Small intestine (tissue), 7 donors: ENCODE results near the gene NRCAM. TPM values are rescaled to one million over a fixed set of nuclear protein-coding genes. Genes with fewer than 3 reads are reported as not detected.
"Not testable (repeated sequence)": the region's sequence is repeated elsewhere in the genome, so short reads cannot be mapped to it uniquely, and the experiment has no call there.

Experiments used
- DNase-seq, 2 donors: peaks; one replicate each; pipeline versions ENCODE4 v3.0.0 to v3.0.0-alpha.2; 2013
- FAIRE-seq: peaks from 2 replicates; lab custom pipeline; 2012; peaks lifted over from hg19 to GRCh38; lab: Jason Lieb, UNC
- H3K27ac ChIP-seq, 3 donors: one replicate each; pipeline ENCODE4 v1.5.1; 2013; ENCODE audit warnings: low read length in 2 of 3, mild to moderate bottlenecking in 2 of 3, control low read depth in 1 of 3, inconsistent platforms in 1 of 3, low read depth in 1 of 3, moderate library complexity in 1 of 3
- H3K27me3 ChIP-seq, 3 donors: one replicate each; pipeline ENCODE4 v1.6.1; 2013; ENCODE audit warnings: low read length in 3 of 3, inconsistent platforms in 1 of 3; ENCODE audit not compliant: control insufficient read depth in 3 of 3, insufficient read depth in 3 of 3
- H3K36me3 ChIP-seq, 3 donors: one replicate each; pipeline ENCODE4 v1.6.1; 2013; ENCODE audit warnings: low read length in 3 of 3, inconsistent platforms in 1 of 3, low read depth in 1 of 3, mild to moderate bottlenecking in 1 of 3, moderate library complexity in 1 of 3; ENCODE audit not compliant: control insufficient read depth in 3 of 3, insufficient read depth in 2 of 3
- H3K4me1 ChIP-seq, 3 donors: one replicate each; pipeline ENCODE4 v1.6.1; 2013; ENCODE audit warnings: low read length in 2 of 3, inconsistent platforms in 1 of 3, low read depth in 1 of 3, mild to moderate bottlenecking in 1 of 3, moderate library complexity in 1 of 3; ENCODE audit not compliant: control insufficient read depth in 3 of 3, insufficient read depth in 2 of 3
- H3K4me3 ChIP-seq, 3 donors: one replicate each; pipeline ENCODE4 v1.5.1; 2013; ENCODE audit warnings: low read length in 3 of 3, control low read depth in 1 of 3, inconsistent platforms in 1 of 3, low read depth in 1 of 3, mild to moderate bottlenecking in 1 of 3, moderate library complexity in 1 of 3
- H3K9me3 ChIP-seq, 2 donors: one replicate each; pipeline ENCODE4 v1.6.1; 2013; ENCODE audit warnings: low read depth in 1 of 2, low read length in 1 of 2; ENCODE audit not compliant: control insufficient read depth in 2 of 2, insufficient read depth in 1 of 2
- WGBS, 3 donors: extraction: QIAGEN DNeasy Blood & Tissue Kit; methylation state at CpG; one replicate each; pipeline ENCODE4 v1.1.7; 2013; 5-methylcytosine and 5-hydroxymethylcytosine counted together
- polyA plus RNA-seq, 4 donors: library from polyadenylated mRNA; stranded (reverse) in 3 of 4; unstranded in 1 of 4; fragments of 200-250 nt in 3 of 4; fragments of 120-200 nt in 1 of 4; gene quantifications; one replicate each; pipeline versions ENCODE4 v1.2.1 to v1.2.3, GENCODE V29; 2013
- donor health status: healthy with polysubstance abuse.
- donor health status: control.
- donor health status: control.
- donor health status: Bipolar disorder and iron deficiency.
- donor health status: healthy.

The NRCAM gene
- polyA plus RNA-seq, 4 donors: 0.27 to 6.8 (median 1.4) TPM

DNA sequence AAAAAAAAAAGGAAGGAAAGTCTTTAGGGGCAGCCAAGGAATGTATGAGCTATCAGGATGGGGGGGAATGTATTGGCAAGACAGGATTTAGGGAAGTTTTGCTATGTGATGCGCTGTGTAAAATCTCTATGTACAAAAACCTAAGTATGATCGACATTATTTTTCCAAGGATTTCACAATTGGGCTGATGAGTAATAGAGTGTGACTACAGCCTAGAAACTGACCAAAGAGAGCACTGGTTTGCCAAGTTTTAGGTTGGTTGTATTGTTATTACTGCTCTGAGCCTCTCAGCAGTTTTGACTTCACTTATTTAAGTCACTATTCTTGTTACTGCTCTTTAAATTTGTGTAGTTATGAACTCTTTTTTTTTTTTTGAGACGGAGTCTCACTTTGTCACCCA lies 107.3 kb downstream of the NRCAM start:
- H3K4me3 ChIP-seq: no peak overlapping the region
- DNase-seq (no peak), FAIRE-seq (no peak)
- no peaks in the 10 kb centered on the region for H3K9me3 ChIP-seq
- H3K27ac ChIP-seq: no peak overlapping the region
- H3K27me3 ChIP-seq: no peaks in the 10 kb centered on the region
- WGBS, 3 donors: 86 to 97% (median 91%) methylated on average over 3 of the region's 3 CpGs
- no peaks in the 10 kb centered on the region for H3K4me1 ChIP-seq
- H3K36me3 ChIP-seq: no peaks in the 10 kb centered on the region

DNA sequence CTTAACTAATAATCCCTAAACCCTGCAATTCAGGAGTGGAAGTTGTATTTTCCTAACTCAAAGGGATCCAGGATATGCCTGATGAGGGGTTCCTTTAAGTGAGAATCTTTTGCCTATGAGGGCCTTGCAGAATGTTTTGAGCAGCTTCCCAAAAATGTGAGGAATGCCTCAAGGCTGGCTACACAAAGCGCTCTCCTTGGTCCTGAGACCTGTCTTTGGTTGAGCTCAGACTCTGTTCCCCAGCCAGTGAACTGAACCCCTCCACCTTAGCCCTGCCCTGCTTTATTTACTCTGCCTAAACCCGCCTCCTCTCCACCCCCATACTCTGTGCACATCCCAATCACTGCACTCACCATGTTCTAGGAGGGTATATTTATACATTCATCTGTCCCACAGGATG lies 108.6 kb downstream of the NRCAM start:
- Histone ChIP-seq H3K4me3 (no peak overlapping the region), H3K27ac (no peak overlapping the region), H3K4me1 (no peaks in the 10 kb centered on the region), H3K36me3 (no peaks in the 10 kb centered on the region), H3K27me3 (no peaks in the 10 kb centered on the region), H3K9me3 (no peaks in the 10 kb centered on the region)
- FAIRE-seq: no peak
- 28 to 50% (median 48%) methylated on average over 2 of the region's 2 CpGs for WGBS, 3 donors
- peak in 1 of 2 donors; percentile 41 for DNase-seq

GRCh38 chr7:108345710-108346336 lies 110.4 kb downstream of the NRCAM start:
- Histone ChIP-seq H3K4me3 (no peak overlapping the region), H3K36me3 (no peaks in the 10 kb centered on the region), H3K27me3 (no peaks in the 10 kb centered on the region), H3K4me1 (peaks cover 0 to 16% (median 0%) of the 10 kb centered on the region in 3 donors), H3K9me3 (no peaks in the 10 kb centered on the region), H3K27ac (no peak overlapping the region)
- WGBS, 3 donors: 78 to 87% (median 83%) methylated on average over 9 of the region's 9 CpGs
- DNase-seq: no peak
- FAIRE-seq: no peak

- 36 to 70% (median 49%) methylated on average over 9 of the region's 9 CpGs for WGBS, 3 donors
- DNase-seq (peak; percentile 3 to 88), FAIRE-seq (no peak)
Observed at GRCh38 chr7:108340856-108341411, 115.3 kb downstream of the NRCAM start.

DNA sequence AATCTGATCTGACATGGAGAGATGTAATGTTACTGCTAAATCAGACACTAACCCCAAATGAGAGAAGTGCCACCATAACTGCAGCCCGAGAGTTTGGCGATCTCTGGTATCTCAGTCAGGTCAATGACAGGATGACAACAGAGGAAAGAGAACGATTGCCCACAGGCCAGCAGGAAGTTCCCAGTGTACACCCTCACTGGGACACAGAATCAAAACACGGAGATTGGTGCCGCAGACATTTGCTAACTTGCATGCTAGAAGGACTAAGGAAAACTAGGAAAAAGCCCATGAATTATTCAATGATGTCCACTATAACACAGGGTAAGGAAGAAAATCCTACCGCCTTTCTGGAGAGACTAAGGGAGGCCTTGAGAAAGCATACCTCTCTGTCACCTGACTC lies 115.8 kb downstream of the NRCAM start:
- peak overlapping the region in 1 of 3 donors; percentile 78 for H3K27ac ChIP-seq

More at GRCh38 chr7:108340856-108341411, 115.3 kb downstream of the NRCAM start:
- H3K9me3 ChIP-seq: no peaks in the 10 kb centered on the region
- peaks cover 0 to 30% (median 0%) of the 10 kb centered on the region in 3 donors for H3K4me1 ChIP-seq
- H3K27me3 ChIP-seq: no peaks in the 10 kb centered on the region
- H3K27ac ChIP-seq: peak overlapping the region in 1 of 3 donors; percentile 78
- H3K4me3 ChIP-seq: no peak overlapping the region
- H3K36me3 ChIP-seq: no peaks in the 10 kb centered on the region

DNA sequence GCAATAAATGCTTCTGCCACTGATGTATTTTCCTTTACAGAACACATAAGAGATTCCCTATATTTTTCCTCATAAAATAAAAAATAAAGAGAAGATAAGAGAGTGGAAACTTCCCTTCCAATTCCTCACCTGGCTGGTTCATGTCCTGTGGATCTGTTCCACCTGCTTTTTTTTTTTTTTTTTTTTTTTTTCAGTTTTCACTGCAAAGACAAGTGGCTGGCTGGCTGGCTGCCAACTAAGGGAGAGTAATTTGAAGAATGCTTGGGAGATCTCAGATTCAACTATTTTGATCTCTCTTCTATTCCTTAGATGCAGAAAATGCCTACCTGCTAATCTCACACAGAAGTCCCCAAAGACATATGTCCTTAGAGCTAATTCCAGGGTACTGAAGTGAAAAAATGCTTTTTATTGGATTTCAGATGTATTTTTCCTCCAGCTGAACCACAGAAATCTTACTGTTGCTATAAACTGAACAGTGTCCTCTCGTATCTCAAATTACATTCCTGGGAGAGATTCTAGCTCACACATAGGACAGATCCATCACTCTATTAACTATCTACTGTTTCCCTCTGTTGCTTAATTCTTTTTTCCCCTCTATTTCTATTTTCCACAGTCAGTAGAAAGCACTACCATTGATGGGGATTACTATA lies 120.8 kb downstream of the NRCAM start:
- H3K9me3 ChIP-seq: no peaks in the 10 kb centered on the region
- FAIRE-seq (no peak), DNase-seq (peak in 1 of 2 donors; percentile 45)
- H3K4me3 ChIP-seq: no peak overlapping the region
- 38 to 53% (median 42%) methylated on average over 1 of the region's 1 CpG for WGBS, 3 donors
- H3K27me3 ChIP-seq: no peaks in the 10 kb centered on the region
- no peak overlapping the region for H3K27ac ChIP-seq
- H3K4me1 ChIP-seq: peaks cover 0 to 12% (median 0%) of the 10 kb centered on the region in 3 donors
- H3K36me3 ChIP-seq: no peaks in the 10 kb centered on the region

More for the DNA sequence above, 115.8 kb downstream of the NRCAM start:
- not testable (repeated sequence) for FAIRE-seq, DNase-seq, H3K36me3 ChIP-seq, H3K27me3 ChIP-seq, H3K4me3 ChIP-seq, H3K9me3 ChIP-seq
- peaks cover 0 to 30% (median 0%) of the 10 kb centered on the region in 3 donors for H3K4me1 ChIP-seq
- 25 to 59% (median 36%) methylated on average over 6 of the region's 6 CpGs for WGBS, 3 donors

GRCh38 chr7:108332937-108333336 lies 123.3 kb downstream of the NRCAM start:
- H3K27ac ChIP-seq: no peak overlapping the region
- no peaks in the 10 kb centered on the region for H3K9me3 ChIP-seq
- whole genome bisulfite sequencing, 3 donors: 67 to 84% (median 72%) methylated on average over 3 of the region's 3 CpGs
- peaks cover 0 to 7% (median 0%) of the 10 kb centered on the region in 3 donors for H3K4me1 ChIP-seq
- no peak overlapping the region for H3K4me3 ChIP-seq
- no peaks in the 10 kb centered on the region for H3K36me3 ChIP-seq
- no peaks in the 10 kb centered on the region for H3K27me3 ChIP-seq
- DNase-seq (peak in 1 of 2 donors; percentile 28), FAIRE-seq (no peak)

DNA sequence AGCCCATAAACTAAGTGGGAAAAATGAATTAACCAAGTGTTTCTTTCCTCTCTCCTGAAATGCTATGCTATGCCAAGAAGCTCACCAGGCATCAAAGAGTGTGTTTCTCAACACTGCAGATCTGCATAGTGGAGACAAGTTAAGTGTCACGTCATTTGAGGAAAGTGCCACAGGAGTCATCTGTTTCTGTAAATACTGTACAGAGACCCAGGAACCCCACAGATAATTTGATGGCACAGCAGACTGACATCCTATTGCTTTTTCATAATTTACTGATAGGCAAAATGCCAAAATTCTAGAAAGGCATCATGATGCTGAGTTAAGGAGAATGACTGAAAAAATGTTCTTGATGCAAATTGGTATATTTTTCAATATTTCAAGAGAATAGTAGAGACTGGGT lies 124.3 kb downstream of the NRCAM start:
- H3K4me3 ChIP-seq: no peak overlapping the region
- DNase-seq (no peak), FAIRE-seq (no peak)
- H3K9me3 ChIP-seq: no peaks in the 10 kb centered on the region
- no peaks in the 10 kb centered on the region for H3K27me3 ChIP-seq
- H3K4me1 ChIP-seq: peaks cover 0 to 14% (median 0%) of the 10 kb centered on the region in 3 donors
- no peak overlapping the region for H3K27ac ChIP-seq
- 77 to 86% (median 85%) methylated on average over 1 of the region's 1 CpG for WGBS, 3 donors
- no peaks in the 10 kb centered on the region for H3K36me3 ChIP-seq
